HCT116 (cell line): ENCODE measurements around the gene POMT2.

ENCODE experiments used
- JUND ChIP-seq: IDR thresholded peaks from 2 replicates; pipeline ENCODE4 v1.6.1; 2012
- POLR2AphosphoS5 ChIP-seq: IDR thresholded peaks from 2 replicates; pipeline ENCODE4 v1.6.1; 2011; ENCODE audit warnings: mild to moderate bottlenecking, low read depth, low read length, moderate library complexity
- TF ChIP-seq, protein P1 (sequence below), 3 experiments: fragments of 200-600 bp in 1 of 3; sonication (generic) in 1 of 3; IDR thresholded peaks in 2 of 3; conservative IDR thresholded peaks in 1 of 3; 2 replicates each; pipeline ENCODE4 v1.5.1; 2012 to 2017; ENCODE audit warnings: low read depth in 2 of 3, low read length in 2 of 3, antibody characterized with exemption in 1 of 3, borderline replicate concordance in 1 of 3, control low read depth in 1 of 3, mild to moderate bottlenecking in 1 of 3, mixed read lengths in 1 of 3, mixed run types in 1 of 3, moderate library complexity in 1 of 3; ENCODE audit not compliant: insufficient read depth in 1 of 3

DNA sequence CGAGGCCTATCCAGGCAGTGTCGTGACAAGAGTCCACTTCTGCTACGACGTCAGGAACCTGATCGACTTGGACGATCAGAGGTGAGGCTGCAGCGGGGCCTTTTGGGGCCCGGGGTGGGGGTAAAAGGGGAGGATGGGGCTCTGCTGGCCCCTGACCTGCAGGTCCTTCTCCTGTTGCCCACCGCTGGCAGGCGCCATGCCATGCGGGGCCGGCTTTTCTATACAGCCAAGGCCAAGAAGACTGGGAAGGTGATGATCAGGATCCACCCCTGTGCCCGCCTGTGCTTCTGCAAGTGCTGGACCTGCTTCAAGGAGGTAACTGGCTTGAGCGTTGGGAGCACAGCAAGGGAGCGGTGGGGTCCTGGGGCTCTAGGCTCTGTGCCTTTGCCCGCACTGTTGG, 81.3 kb downstream of the POMT2 start:
- TF ChIP-seq POLR2AphosphoS5 (no peak), JUND (no peak)
- TF ChIP-seq, protein P1, sequence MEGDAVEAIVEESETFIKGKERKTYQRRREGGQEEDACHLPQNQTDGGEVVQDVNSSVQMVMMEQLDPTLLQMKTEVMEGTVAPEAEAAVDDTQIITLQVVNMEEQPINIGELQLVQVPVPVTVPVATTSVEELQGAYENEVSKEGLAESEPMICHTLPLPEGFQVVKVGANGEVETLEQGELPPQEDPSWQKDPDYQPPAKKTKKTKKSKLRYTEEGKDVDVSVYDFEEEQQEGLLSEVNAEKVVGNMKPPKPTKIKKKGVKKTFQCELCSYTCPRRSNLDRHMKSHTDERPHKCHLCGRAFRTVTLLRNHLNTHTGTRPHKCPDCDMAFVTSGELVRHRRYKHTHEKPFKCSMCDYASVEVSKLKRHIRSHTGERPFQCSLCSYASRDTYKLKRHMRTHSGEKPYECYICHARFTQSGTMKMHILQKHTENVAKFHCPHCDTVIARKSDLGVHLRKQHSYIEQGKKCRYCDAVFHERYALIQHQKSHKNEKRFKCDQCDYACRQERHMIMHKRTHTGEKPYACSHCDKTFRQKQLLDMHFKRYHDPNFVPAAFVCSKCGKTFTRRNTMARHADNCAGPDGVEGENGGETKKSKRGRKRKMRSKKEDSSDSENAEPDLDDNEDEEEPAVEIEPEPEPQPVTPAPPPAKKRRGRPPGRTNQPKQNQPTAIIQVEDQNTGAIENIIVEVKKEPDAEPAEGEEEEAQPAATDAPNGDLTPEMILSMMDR (IDR thresholded peaks at IDR 0.05 in 2 of 3, conservative IDR thresholded peaks at IDR 0.05 in 1 of 3; ENCODE audit: borderline replicate concordance in 1 of 3, insufficient read depth in 1 of 3, low read depth in 2 of 3, low read length in 2 of 3) = no peak
